ENCODE data around the gene LRRTM3.

The LRRTM3 gene

DNA sequence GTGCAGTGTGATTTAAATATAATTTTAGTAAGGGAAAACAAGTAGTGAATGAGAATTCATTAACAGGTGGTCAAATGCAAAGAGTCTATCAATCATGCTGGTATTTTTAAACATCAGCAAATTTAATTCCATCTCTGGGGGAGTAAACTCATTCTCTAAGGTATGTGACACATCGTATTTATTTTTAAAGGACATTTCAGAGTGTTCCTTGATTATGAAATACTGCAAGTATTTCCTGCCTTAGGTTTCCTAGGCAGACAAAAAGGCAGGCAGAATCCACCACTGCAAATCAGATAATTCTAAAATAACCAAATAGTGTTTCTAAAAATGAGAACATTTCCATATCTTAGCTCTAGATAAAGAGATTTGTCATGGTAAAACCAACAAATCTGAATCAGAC is 193.8 kb downstream of the LRRTM3 start:
- no peak for DNase-seq (ENCODE audit: low spot score)

GRCh38 chr10:67127441-67127840 is 201.6 kb downstream of the LRRTM3 start:
- no peak for DNase-seq (ENCODE audit: low spot score)

DNA sequence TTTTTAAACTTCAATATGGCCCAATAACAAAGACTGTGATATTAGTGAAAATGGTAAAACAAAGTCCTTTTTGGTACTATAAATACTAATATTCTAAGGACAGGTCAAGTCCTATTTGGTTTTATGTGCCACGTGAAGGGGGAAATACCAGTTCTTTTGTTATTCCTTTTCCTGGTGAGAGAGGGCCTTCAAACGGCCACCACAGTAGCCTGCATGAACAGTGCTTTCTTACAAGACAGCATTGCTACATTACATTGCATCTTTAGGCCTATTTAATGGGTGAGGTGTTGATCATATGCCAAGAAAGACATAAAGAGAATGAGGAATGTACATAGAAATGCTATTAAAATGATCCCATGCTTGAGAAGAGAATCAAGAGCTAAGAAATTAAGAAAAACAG is 214.8 kb downstream of the LRRTM3 start:
- DNase-seq (ENCODE audit: low spot score), result no peak

DNA sequence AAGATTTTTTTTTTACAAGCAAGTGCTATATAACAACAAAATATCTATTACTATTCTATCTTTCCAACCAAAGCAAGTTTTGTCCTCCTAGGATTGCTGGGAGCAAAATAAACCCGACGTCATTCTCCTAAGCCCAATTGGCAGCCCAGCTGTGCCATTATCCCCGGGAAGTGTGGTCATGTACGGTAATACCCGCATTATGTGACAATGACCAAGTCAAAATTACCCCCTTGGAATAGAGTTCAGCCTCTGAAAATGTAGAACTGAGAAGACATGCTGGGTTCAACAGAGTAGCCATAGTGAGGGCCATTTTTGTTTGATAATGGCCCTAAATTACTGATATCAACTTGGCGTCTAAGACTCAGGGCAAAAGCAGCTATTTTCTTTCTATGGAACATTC is 215.5 kb downstream of the LRRTM3 start:
- no peak for DNase-seq (ENCODE audit: low spot score)

- DNase-seq (ENCODE audit: low spot score), result no peak
Observed at GRCh38 chr10:67144530-67144929, 218.7 kb downstream of the LRRTM3 start.

Data from left forelimb (tissue), 1 donor.